Measurements from ENCODE around the gene IGFBP7. TPM values are rescaled to one million over a fixed set of nuclear protein-coding genes. Genes with fewer than 3 reads are reported as not detected.

Gene IGFBP7
- total RNA-seq, 2 donors from 2014 or later: 11.7 to 82.1 TPM

DNA sequence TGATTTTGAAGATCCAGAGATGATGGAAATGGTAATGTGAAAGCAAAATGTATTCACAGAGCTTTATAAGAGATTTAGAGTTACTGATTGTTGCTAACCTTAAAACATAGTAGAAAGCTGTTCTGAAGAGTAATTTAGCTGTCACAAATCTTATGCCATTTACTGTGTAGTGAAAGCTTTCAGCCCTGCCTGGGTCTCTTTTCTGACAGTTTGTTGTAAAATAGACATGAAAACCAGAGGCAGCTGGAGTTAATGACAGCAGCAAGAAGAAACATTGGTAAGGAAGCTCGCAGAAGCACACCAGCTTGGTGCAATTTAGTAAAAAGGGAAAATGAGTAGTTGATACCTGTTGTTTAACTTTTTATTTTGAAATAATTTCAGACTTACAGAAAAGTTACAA, 110.4 kb downstream of the IGFBP7 start:
- no peak overlapping the region for H3K27ac Mint-ChIP-seq

DNA sequence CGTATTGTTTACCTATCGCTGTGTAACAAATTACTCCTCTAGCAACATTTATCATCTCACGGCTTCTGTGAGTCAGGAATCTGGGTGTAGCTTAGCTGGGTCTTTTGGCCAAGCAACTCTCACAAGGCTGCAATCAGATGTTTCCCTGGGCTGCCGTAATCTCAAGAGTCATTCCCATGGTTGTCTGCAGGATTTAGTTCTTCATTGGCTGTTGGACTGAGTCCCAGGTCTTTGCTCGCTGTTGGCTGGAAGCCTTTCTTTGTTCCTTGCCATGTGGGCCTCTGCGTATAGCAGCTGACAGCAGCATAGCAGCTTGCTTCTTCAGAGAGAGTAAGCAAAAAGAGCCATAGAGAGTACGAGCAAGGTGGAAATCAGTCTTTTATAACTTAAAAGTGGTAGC, 114.7 kb downstream of the IGFBP7 start:
- no peak for ATAC-seq

More for the DNA sequence above, 110.4 kb downstream of the IGFBP7 start:
- no peaks in the 10 kb centered on the region for H3K27me3 Mint-ChIP-seq
- H3K4me3 Mint-ChIP-seq: no peak overlapping the region
- no peaks in the 10 kb centered on the region for H3K9me3 Mint-ChIP-seq
- no peak for DNase-seq (ENCODE audit: low spot score)
- H3K36me3 Mint-ChIP-seq: peaks cover 28% of the 10 kb centered on the region
- H3K4me1 Mint-ChIP-seq (ENCODE audit: low read depth in 2 of 2): peaks cover 0 to 12% of the 10 kb centered on the region in 2 donors
- ATAC-seq: no peak

DNA sequence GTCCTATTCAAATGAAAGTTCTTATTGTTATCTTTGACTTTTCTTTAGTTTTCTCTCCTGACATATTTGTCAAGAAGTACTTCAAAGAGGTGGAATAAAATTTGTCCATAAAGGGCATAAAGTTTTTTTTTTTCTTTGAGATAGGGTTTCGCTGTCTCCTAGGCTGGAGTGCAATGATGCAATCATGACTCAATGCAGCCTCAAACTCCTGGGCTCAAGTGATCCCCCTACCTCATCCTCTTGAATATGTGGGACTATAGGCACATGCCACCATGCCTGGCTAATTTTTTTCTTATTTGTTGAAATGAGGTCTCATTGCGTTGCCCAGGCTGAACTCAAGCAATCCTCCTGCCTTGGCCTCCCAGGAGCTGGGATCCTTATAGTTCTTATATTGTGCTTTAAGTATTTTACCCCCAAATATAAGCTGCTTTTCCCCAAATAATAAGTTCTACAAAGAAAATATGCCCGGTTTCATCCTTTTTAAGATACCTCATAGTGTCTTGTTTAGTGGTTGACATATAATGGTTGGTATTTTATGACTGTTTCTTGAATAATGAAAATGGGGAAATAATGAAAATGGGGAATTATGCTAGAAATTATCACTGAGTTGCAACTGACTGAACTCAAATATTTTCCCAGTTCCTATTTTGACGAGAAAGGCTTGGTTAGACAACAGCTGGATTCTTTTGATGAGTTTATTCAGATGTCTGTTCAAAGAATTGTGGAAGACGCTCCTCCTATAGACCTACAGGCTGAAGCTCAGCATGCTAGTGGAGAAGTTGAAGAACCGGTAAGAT, 119.9 kb downstream of the IGFBP7 start:
- H3K27ac Mint-ChIP-seq: peak overlapping the region; percentile 2 to 28
- H3K9me3 Mint-ChIP-seq: no peaks in the 10 kb centered on the region
- H3K4me1 Mint-ChIP-seq (ENCODE audit: low read depth in 2 of 2): peaks cover 8 to 33% of the 10 kb centered on the region in 2 donors
- H3K4me3 Mint-ChIP-seq: no peak overlapping the region
- DNase-seq (ENCODE audit: low spot score) (no peak), ATAC-seq (no peak)
- no peaks in the 10 kb centered on the region for H3K27me3 Mint-ChIP-seq
- peaks cover 9% of the 10 kb centered on the region for H3K36me3 Mint-ChIP-seq

More for the DNA sequence above, 114.7 kb downstream of the IGFBP7 start:
- Mint-ChIP-seq H3K9me3 (no peaks in the 10 kb centered on the region), H3K27ac (no peak overlapping the region), H3K4me3 (no peak overlapping the region), H3K27me3 (no peaks in the 10 kb centered on the region), H3K4me1 (ENCODE audit: low read depth in 2 of 2) (peaks cover 4 to 30% of the 10 kb centered on the region in 2 donors), H3K36me3 (peaks cover 30% of the 10 kb centered on the region)
- DNase-seq (ENCODE audit: low spot score): no peak

DNA sequence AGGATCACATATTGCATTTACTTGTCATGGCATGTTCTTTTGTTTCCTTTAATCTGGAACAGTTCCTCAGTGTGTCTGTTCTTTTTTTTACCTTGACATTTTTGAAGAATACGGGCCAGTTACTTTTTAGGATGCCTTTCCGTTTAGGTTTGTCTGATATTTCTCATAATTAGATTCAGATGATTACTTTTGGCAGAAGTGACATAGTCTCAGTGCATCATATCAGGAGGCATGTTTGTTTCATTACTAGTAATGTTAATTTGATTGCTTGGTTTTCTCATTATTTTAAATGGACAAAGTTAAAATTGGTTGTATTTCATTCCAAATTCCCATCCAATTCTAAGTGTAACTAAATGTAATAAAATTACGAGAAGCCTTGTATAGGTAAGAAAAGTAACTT, 123.2 kb downstream of the IGFBP7 start:
- H3K36me3 Mint-ChIP-seq: peaks cover 12% of the 10 kb centered on the region
- ATAC-seq: no peak

DNA sequence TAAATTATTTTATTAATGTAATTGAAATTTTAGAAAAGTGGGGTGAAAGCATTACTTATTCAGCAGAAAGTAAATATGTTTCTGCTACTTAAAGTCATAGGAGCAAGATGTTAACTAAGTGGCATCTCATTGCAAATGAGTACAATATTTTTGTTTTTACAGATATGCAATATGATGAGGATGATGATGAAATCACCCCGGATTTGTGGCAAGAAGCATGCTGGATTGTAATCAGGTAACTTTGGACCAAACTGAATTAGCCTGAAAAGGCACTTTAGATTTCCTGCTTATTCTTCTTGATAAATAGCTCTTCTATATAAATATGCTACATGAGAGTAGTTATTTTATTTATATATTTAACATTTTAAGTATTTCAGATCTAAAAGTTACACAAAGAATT, 124.0 kb downstream of the IGFBP7 start:
- H3K27ac Mint-ChIP-seq: no peak overlapping the region
- no peak for ATAC-seq
- H3K27me3 Mint-ChIP-seq: no peaks in the 10 kb centered on the region
- no peaks in the 10 kb centered on the region for H3K9me3 Mint-ChIP-seq
- H3K4me3 Mint-ChIP-seq: no peak overlapping the region
- DNase-seq (ENCODE audit: low spot score): no peak
- peaks cover 17% of the 10 kb centered on the region for H3K36me3 Mint-ChIP-seq
- H3K4me1 Mint-ChIP-seq (ENCODE audit: low read depth in 2 of 2): peaks cover 36 to 44% of the 10 kb centered on the region in 2 donors

More for the DNA sequence above, 123.2 kb downstream of the IGFBP7 start:
- no peaks in the 10 kb centered on the region for H3K9me3 Mint-ChIP-seq
- H3K27me3 Mint-ChIP-seq: no peaks in the 10 kb centered on the region
- no peak overlapping the region for H3K27ac Mint-ChIP-seq
- H3K4me3 Mint-ChIP-seq: no peak overlapping the region
- DNase-seq (ENCODE audit: low spot score): no peak
- H3K4me1 Mint-ChIP-seq (ENCODE audit: low read depth in 2 of 2): peaks cover 29 to 44% of the 10 kb centered on the region in 2 donors

DNA sequence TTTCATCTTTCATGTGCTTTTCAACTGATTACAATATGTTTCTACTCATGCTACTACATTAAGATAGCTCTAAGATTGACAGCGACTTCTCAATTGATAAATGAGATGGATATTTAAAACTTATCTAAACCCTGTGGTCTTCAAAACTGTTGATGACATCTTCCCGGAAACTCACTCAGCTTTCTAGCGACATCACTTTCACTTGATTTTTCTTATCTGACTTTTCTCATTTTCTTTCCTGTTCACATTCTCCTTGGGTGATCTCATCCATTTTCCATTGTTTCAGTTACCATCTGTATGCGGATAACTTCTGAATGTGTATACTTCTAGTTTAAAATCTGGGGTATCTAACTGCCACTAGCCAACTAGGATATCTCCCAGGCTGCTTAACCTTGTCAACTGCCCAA, 128.4 kb downstream of the IGFBP7 start:
- peaks cover 14% of the 10 kb centered on the region for H3K36me3 Mint-ChIP-seq
- ATAC-seq: no peak
- no peak for DNase-seq (ENCODE audit: low spot score)
- peak overlapping the region; percentile 99 for H3K4me3 Mint-ChIP-seq
- peak overlapping the region; percentile 54 to 75 for H3K27ac Mint-ChIP-seq
- no peaks in the 10 kb centered on the region for H3K27me3 Mint-ChIP-seq
- H3K9me3 Mint-ChIP-seq: no peaks in the 10 kb centered on the region
- H3K4me1 Mint-ChIP-seq (ENCODE audit: low read depth in 2 of 2): peaks cover 49 to 59% of the 10 kb centered on the region in 2 donors

Other genes starting within 250 kb of the IGFBP7 start
- 10 to 100 TPM; 34.9 to 39.8 TPM for gene REST, start 202.5 kb downstream of the IGFBP7 start, total RNA-seq
- gene NOA1, start 132.8 kb downstream of the IGFBP7 start, total RNA-seq: 10 to 100 TPM; 14.2 to 15.6 TPM
- 100 to 1,000 TPM; 146 to 162 TPM for gene POLR2B, start 131.5 kb downstream of the IGFBP7 start, total RNA-seq

Measured in natural killer cell treated with Interleukin-12 subunit alpha and Interleukin-12 subunit beta and Interleukin-15 and Interleukin-18, amount 100 ng/mL, for 72 hours (primary cell).